IMR-90 (cell line): ENCODE measurements around the gene ITPK1. TPM values are rescaled to one million over a fixed set of nuclear protein-coding genes. Genes with fewer than 3 reads are reported as not detected.

Experiments used
- ATAC-seq: fragments of 200-7000 bp; cut with Tn5 transposase; 2 replicates; pipeline ENCODE4 v1.9.1; 2020; ENCODE audit warnings: low read depth, mild to moderate bottlenecking, moderate library complexity
- BruUV-seq: library from RNA; stranded (reverse); fragments of 400-500 nt; replicated peaks from 2 replicates; lab custom pipeline; 2021; lab: Mats Ljungman, UMichigan
- CTCF ChIA-PET: fragments of 300-600 bp; formaldehyde crosslinking; extraction: SDS; loops from one replicate; lab custom pipeline; 2021; ENCODE audit warnings: antibody characterized with exemption; lab: Yijun Ruan, JAX
- POLR2A ChIA-PET: fragments of 300-600 bp; sonication (Branson Sonifier 250); formaldehyde crosslinking; loops from one replicate; lab custom pipeline; 2022; ENCODE audit warnings: antibody characterized with exemption; ENCODE audit not compliant: unreplicated experiment; lab: Charles Lee
- DNase-seq: peaks from one replicate; pipeline ENCODE4 v3.0.0; 2013
- H2AFZ ChIP-seq: replicated peaks from 2 replicates; pipeline ENCODE3; 2013; ENCODE audit warnings: low read length, mild to moderate bottlenecking; ENCODE audit not compliant: poor library complexity
- H2AK5ac ChIP-seq: 2 replicates; pipeline ENCODE4 v1.6.1; 2013; ENCODE audit warnings: low read depth, low read length, inconsistent platforms
- H2AK9ac ChIP-seq: replicated peaks from 2 replicates; pipeline ENCODE3; 2013; ENCODE audit warnings: mild to moderate bottlenecking, low read depth, low read length, moderate library complexity; ENCODE audit not compliant: poor library complexity
- H2BK120ac ChIP-seq: 2 replicates; pipeline ENCODE4 v1.6.1; 2013; ENCODE audit warnings: low read depth, low read length, inconsistent platforms
- H2BK15ac ChIP-seq: 3 replicates; pipeline ENCODE4 v1.6.1; 2013; ENCODE audit warnings: low read depth, low read length, inconsistent platforms
- H2BK20ac ChIP-seq: 2 replicates; pipeline ENCODE4 v1.6.1; 2013; ENCODE audit warnings: low read depth, mild to moderate bottlenecking, inconsistent platforms, low read length, moderate library complexity
- H2BK5ac ChIP-seq: 2 replicates; pipeline ENCODE4 v1.6.1; 2013; ENCODE audit warnings: mild to moderate bottlenecking, low read depth, low read length, inconsistent platforms; ENCODE audit not compliant: poor library complexity, severe bottlenecking
- H3K14ac ChIP-seq: replicated peaks from 2 replicates; pipeline ENCODE4 v1.6.1; 2013; ENCODE audit warnings: low read depth, low read length, inconsistent platforms
- H3K18ac ChIP-seq: 2 replicates; pipeline ENCODE4 v1.6.1; 2013; ENCODE audit warnings: low read depth, low read length, control low read depth
- H3K23ac ChIP-seq: 2 replicates; pipeline ENCODE4 v1.6.1; 2013; ENCODE audit warnings: low read depth, low read length, inconsistent platforms
- H3K27ac ChIP-seq: 2 replicates; pipeline ENCODE4 v1.5.1; 2013; ENCODE audit warnings: mild to moderate bottlenecking, control low read depth, low read length; ENCODE audit not compliant: insufficient read depth
- H3K27me3 ChIP-seq: 2 replicates; pipeline ENCODE4 v1.6.1; 2013; ENCODE audit warnings: low read length; ENCODE audit not compliant: control insufficient read depth, insufficient read depth
- H3K36me3 ChIP-seq: 2 replicates; pipeline ENCODE4 v1.6.1; 2013; ENCODE audit warnings: low read length, mixed read lengths; ENCODE audit not compliant: control insufficient read depth, insufficient read depth
- H3K4ac ChIP-seq: 2 replicates; pipeline ENCODE4 v1.6.1; 2013; ENCODE audit warnings: low read depth, low read length, inconsistent platforms
- H3K4me1 ChIP-seq: 2 replicates; pipeline ENCODE4 v1.6.1; 2013; ENCODE audit warnings: low read length, mixed read lengths; ENCODE audit not compliant: control insufficient read depth, insufficient read depth
- H3K4me2 ChIP-seq: 2 replicates; pipeline ENCODE4 v1.6.1; 2013; ENCODE audit warnings: low read depth, mild to moderate bottlenecking, control low read depth, low read length, moderate library complexity
- H3K4me3 ChIP-seq: 2 replicates; pipeline ENCODE4 v1.5.1; 2013; ENCODE audit warnings: low read depth, mild to moderate bottlenecking, control low read depth, low read length, moderate library complexity; ENCODE audit not compliant: insufficient read depth
- H3K56ac ChIP-seq: 2 replicates; pipeline ENCODE4 v1.6.1; 2013; ENCODE audit warnings: low read length, inconsistent platforms; ENCODE audit not compliant: insufficient read depth; ENCODE audit errors: extremely low read depth
- H3K79me1 ChIP-seq, 2 experiments: 2 replicates each; pipeline ENCODE4 v1.6.1; 2013; ENCODE audit warnings: low read length in 2 of 2, inconsistent platforms in 1 of 2, low read depth in 1 of 2
- H3K9ac ChIP-seq: 2 replicates; pipeline ENCODE4 v1.6.1; 2013; ENCODE audit warnings: low read depth, low read length, control low read depth
- H3K9me1 ChIP-seq: 2 replicates; pipeline ENCODE4 v1.6.1; 2013; ENCODE audit warnings: low read length, inconsistent platforms; ENCODE audit not compliant: insufficient read depth
- H3K9me3 ChIP-seq: 2 replicates; pipeline ENCODE4 v1.6.1; 2013; ENCODE audit warnings: low read length; ENCODE audit not compliant: control insufficient read depth, insufficient read depth
- H4K20me1 ChIP-seq: 2 replicates; pipeline ENCODE4 v1.6.1; 2013; ENCODE audit warnings: low read length, inconsistent platforms; ENCODE audit not compliant: insufficient read depth
- H4K5ac ChIP-seq: 2 replicates; pipeline ENCODE4 v1.6.1; 2013; ENCODE audit warnings: mild to moderate bottlenecking, low read depth, low read length, control low read depth
- H4K8ac ChIP-seq, 2 experiments: 2 replicates each; pipeline ENCODE4 v1.6.1; 2013; ENCODE audit warnings: low read depth in 2 of 2, low read length in 2 of 2, control low read depth in 1 of 2, inconsistent platforms in 1 of 2
- H4K91ac ChIP-seq: 2 replicates; pipeline ENCODE4 v1.6.1; 2013; ENCODE audit warnings: low read depth, low read length, inconsistent platforms; ENCODE audit not compliant: insufficient read depth
- MAZ ChIP-seq: IDR thresholded peaks from 2 replicates; pipeline ENCODE4 v1.6.1; 2012; ENCODE audit warnings: low read depth, mild to moderate bottlenecking, low read length, improper control_type of control experiment, moderate library complexity, borderline replicate concordance
- WGBS, 2 experiments: methylation state at CpG; one replicate each; pipeline versions ENCODE4 v1.1.5 to v1.1.7; 2013; ENCODE audit warnings: missing lambda C conversion rate in 2 of 2; ENCODE audit not compliant: insufficient read length in 1 of 2; ENCODE audit errors: extremely low coverage in 2 of 2; 5-methylcytosine and 5-hydroxymethylcytosine counted together
- dilution Hi-C: fragments of 300-500 bp; cut with HindIII; formaldehyde crosslinking; loops from one replicate; pipeline ENCODE4 v1.14.3; 2018; ENCODE audit warnings: low sequenced_read_pairs; ENCODE audit not compliant: unreplicated experiment
- in situ Hi-C: fragments of 300-500 bp; cut with MboI; formaldehyde crosslinking; loops from 3 replicates; pipeline ENCODE4 v1.14.3; 2019; ENCODE audit warnings: low sequenced_read_pairs, inconsistent platforms, mixed read lengths
- intact Hi-C: fragments of 100-400 bp; cut with micrococcal nuclease; formaldehyde crosslinking; loops from 2 replicates; pipeline ENCODE4 v1.10.0; 2022
- polyA plus RNA-seq, 3 experiments: library from polyadenylated mRNA; depleted of rRNA; stranded (reverse); fragments of >200 nt; gene quantifications; 2 replicates each; pipeline ENCODE4 v1.2.3, GENCODE V29; 2012; ENCODE audit warnings: low replicate concordance in 1 of 3
- total RNA-seq: library from RNA; depleted of rRNA; stranded (reverse); fragments of >200 nt; gene quantifications from 2 replicates; pipeline ENCODE4 v1.2.3, GENCODE V29; 2012
- TF ChIP-seq, protein P1 (sequence below): fragments of 150-350 bp; IDR thresholded peaks from 2 replicates; pipeline ENCODE4 v1.6.1; 2017; ENCODE audit warnings: mild to moderate bottlenecking, antibody characterized with exemption, low read length, low read depth

ITPK1 gene
- total and polyA plus RNA-seq, 2 of the 4 experiments (the other 2 are of a cell fraction): 21.7 to 26.9 TPM

DNA sequence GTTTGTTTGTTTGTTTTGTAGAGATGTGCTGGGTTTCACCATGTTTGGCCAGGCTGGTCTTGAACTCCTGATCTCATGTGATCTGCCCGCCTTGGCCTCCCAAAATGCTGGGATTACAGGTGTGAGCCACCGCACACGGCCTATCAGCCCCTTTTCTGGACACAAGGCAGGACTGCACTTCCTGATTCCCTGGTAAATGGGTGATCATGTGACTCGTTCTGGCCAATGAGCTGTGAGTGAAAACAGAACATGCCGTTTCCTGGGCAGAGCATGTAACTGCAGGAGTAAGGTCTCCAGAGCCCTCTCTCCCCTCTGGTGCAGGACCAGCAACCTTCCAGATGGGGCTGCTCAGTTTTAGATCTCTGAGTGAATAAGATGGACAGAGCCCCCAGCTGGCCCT is 92.7 kb downstream of the ITPK1 start:
- Histone ChIP-seq H3K14ac (no peak overlapping the region), H3K56ac (no peak overlapping the region), H3K4me3 (no peak overlapping the region), H2BK15ac (no peak overlapping the region), H3K18ac (no peak overlapping the region), H3K9ac (no peak overlapping the region), H4K20me1 (no peaks in the 10 kb centered on the region), H4K5ac (no peak overlapping the region), H4K8ac (peak overlapping the region in 1 of 2 experiments; percentile 39; a peak in 1 of 4 replicates), H4K91ac (no peak overlapping the region), H2BK5ac (no peak overlapping the region), H2BK20ac (no peak overlapping the region), H2AK9ac (no peak overlapping the region), H3K9me1 (no peaks in the 10 kb centered on the region; the same call in 1 of the 2 replicates), H2BK120ac (no peak overlapping the region), H3K79me1 (no peaks in the 10 kb centered on the region), H3K27me3 (peaks cover 1% of the 10 kb centered on the region; the same call in 1 of the 2 replicates), H3K36me3 (no peaks in the 10 kb centered on the region), H2AK5ac (no peak overlapping the region), H3K4me2 (no peak overlapping the region), H2AFZ (no peak overlapping the region), H3K4ac (no peak overlapping the region), H3K9me3 (no peaks in the 10 kb centered on the region), H3K27ac (no peak overlapping the region), H3K4me1 (no peaks in the 10 kb centered on the region), H3K23ac (no peak overlapping the region)
- no TSS peak for BruUV-seq
- POLR2A ChIA-PET: no interaction called here
- in situ Hi-C loops: no loop called here
- dilution Hi-C loops: no loop called here
- CTCF ChIA-PET: interaction anchor here (0.8 kb wide), 1 partner anchor 20 kb away, joined by 4 read pairs; no protein-coding TSS in a partner anchor
- ATAC-seq (peak; percentile 42; the same call in 1 of the 2 replicates), DNase-seq (no peak)
- WGBS, 2 experiments: 94% methylated on average over 3 of the region's 5 CpGs; no CpG with 5 or more reads in 1 of the 2 experiments
- no peak for TF ChIP-seq MAZ
- TF ChIP-seq, protein P1, sequence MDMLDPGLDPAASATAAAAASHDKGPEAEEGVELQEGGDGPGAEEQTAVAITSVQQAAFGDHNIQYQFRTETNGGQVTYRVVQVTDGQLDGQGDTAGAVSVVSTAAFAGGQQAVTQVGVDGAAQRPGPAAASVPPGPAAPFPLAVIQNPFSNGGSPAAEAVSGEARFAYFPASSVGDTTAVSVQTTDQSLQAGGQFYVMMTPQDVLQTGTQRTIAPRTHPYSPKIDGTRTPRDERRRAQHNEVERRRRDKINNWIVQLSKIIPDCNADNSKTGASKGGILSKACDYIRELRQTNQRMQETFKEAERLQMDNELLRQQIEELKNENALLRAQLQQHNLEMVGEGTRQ: peak; percentile 65
- intact Hi-C loops: no loop called here
